Left cardiac atrium (tissue), 4 donors: ENCODE data around the gene CD93. TPM values are rescaled to one million over a fixed set of nuclear protein-coding genes. Genes with fewer than 3 reads are reported as not detected.

Experiments used
- ATAC-seq, 2 donors: fragments of 200-7000 bp; cut with Tn5 transposase; one replicate each; pipeline ENCODE4 v1.9.1; 2020; ENCODE audit warnings: mild to moderate bottlenecking in 2 of 2, moderate library complexity in 2 of 2
- DNase-seq: peaks from one replicate; pipeline ENCODE4 v3.0.0-alpha.2; 2020
- intact Hi-C, 2 donors: fragments of 100-400 bp; cut with DNase I; formaldehyde crosslinking; loops; one replicate each; pipeline versions ENCODE4 v1.14.1 to v1.15.1; 2022 to 2023
- total RNA-seq, 2 donors: library from RNA; stranded (reverse); fragmentation: NEBNext Ultra II Directional; extraction: Animal tissue kit (Norgen Biotek cat#: 25700); gene quantifications; one replicate each; pipeline ENCODE4 v1.2.1, GENCODE V29; 2021
- donor health status: DM: no; HTN: yes; CAD: no.
- donor health status: DM: no; HTN: yes; CAD: no; lungs with severe emphysema.
- donor health status: DM: yes; HTN: yes; CAD: no.
- donor health status: Dilated cardiomyopathy.

CD93 gene
- total RNA-seq, 2 donors from 2014 or later: 46.3 to 102 TPM

DNA sequence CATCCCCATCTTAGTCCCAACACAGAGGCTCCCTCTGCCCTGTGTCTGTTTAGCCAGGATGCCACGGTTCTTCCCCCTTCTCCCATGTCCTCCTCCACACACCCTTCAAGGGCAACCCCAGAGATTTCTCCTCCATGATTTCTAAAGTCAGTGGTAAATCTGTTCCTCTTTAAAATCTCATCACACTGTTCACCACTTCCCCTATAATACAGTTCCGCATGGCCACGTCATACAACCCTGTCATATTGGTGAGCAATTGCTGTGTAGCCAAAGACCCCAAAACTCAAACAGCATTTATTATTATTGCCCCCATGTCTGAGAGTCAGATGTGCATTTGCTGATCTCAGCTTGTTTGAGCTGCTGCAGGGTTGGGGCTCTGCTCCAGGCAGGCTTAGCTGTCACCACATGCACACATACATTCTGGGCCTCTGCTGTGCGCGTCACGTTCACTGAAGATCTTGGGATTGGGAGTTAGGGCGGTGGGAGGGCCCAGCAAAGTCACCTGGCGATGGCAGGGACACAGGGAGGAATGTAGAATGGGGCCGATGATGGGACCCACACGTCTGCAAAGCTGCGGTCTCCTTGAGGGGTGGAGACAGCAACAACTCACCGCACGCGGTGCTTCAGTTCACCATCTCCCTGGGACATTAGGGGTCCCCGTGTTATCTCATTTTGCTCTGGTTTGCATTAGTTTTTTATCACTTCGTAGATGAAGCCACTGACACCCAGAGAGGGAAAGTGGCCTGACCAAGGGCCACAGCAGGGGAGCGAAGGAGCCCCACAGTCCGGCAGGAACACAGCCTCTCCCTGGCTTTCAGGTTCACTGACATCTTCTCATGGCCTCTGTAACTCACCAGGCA lies 36.9 kb upstream of the CD93 start:
- intact Hi-C loops: no loop called here
- ATAC-seq: no peak
- DNase-seq: no peak

DNA sequence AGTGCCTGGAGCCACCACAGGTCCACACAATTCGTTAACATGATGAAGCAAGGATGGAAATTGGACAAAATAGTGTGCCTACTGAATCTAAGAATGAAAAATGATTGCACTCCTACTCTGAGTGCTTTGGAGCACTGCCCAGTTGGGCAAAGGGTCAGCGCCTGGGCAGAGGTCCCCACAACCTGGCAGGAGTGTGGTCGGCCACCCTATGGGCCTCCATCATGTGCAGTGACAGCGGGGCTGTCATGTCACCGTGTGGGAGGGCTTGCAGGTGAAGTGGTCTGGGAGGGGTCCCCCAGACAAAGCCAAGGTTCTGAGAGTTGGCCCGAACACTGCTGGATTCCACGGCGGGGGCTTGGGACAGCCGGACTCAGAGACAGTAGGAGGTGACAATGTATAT lies 36.2 kb upstream of the CD93 start:
- DNase-seq (no peak), ATAC-seq (no peak)
- intact Hi-C loops: no loop called here

DNA sequence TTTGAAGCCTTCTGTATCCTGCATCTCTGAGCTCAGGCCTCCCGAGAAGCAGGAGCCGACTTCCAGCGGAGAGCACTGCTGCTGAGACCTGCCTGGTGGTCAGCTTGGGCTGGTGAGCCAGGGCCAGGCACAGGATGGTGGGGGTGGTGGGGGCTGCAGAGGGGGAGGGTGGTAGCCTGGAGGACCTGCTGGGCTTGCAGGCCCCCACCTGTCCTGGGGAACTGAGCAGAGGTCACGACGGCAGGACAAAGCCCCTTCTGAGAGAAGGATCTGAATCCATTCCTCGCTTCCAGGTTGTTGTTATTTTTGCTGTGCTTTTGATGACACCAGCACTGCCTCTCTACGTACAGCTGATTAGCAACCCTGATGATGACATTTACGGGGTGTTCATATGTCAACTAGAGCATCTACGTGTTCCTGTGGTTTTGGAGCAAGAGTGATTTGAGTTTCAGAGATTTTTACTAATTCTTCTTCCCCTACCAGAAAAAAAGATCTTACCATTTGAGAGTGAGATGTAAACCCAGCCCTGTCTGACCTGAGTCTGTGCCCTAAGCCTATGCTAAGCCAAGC lies 35.7 kb upstream of the CD93 start:
- intact Hi-C loops: no loop called here
- DNase-seq (no peak), ATAC-seq (no peak)

GRCh38 chr20:23120936-23121750 lies 35.0 kb upstream of the CD93 start:
- no peak for DNase-seq
- intact Hi-C loops: no loop called here
- ATAC-seq: no peak

- DNase-seq: no peak
- ATAC-seq: no peak
- intact Hi-C loops: no loop called here
Measured at GRCh38 chr20:23120261-23120660, 34.1 kb upstream of the CD93 start.

GRCh38 chr20:23119456-23120216 lies 33.5 kb upstream of the CD93 start:
- intact Hi-C loops: loop anchor here in 1 of 2 donors (5.0 kb wide), 1 partner anchor 52 kb away; no protein-coding TSS in a partner anchor
- DNase-seq (no peak), ATAC-seq (peak; percentile 20 to 57)

- ATAC-seq: no peak
- no peak for DNase-seq
- intact Hi-C loops: loop anchor here in 1 of 2 donors (5.0 kb wide), 1 partner anchor 51 kb away; no protein-coding TSS in a partner anchor
Measured at GRCh38 chr20:23118766-23119165, 32.6 kb upstream of the CD93 start.

DNA sequence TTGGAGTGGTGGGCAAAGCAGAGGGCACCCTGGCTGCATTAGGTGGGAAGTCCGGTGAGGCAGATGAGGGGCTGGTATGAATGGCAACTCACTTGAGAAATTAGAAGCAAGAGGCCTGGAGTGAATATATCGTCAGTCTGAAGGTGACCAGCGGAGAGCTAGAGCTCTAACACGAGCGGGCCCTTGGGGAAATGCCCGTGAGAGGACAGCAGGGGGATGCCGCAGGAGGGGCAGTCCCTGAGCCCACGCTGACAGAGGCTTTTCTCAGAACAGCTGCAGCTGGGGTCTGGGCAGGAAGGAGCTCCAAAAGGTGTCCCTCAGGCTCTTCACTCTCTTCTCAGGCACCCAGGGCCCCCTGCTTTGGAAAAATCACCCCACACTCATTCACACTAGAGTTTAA lies 32.0 kb upstream of the CD93 start:
- DNase-seq (no peak), ATAC-seq (no peak)
- intact Hi-C loops: loop anchor here in 1 of 2 donors (5.0 kb wide), 1 partner anchor 51 kb away; no protein-coding TSS in a partner anchor

- ATAC-seq (no peak), DNase-seq (no peak)
- intact Hi-C loops: loop anchor here in 1 of 2 donors (5.0 kb wide), 1 partner anchor 50 kb away; no protein-coding TSS in a partner anchor
Measured at GRCh38 chr20:23117738-23118137, 31.6 kb upstream of the CD93 start.

DNA sequence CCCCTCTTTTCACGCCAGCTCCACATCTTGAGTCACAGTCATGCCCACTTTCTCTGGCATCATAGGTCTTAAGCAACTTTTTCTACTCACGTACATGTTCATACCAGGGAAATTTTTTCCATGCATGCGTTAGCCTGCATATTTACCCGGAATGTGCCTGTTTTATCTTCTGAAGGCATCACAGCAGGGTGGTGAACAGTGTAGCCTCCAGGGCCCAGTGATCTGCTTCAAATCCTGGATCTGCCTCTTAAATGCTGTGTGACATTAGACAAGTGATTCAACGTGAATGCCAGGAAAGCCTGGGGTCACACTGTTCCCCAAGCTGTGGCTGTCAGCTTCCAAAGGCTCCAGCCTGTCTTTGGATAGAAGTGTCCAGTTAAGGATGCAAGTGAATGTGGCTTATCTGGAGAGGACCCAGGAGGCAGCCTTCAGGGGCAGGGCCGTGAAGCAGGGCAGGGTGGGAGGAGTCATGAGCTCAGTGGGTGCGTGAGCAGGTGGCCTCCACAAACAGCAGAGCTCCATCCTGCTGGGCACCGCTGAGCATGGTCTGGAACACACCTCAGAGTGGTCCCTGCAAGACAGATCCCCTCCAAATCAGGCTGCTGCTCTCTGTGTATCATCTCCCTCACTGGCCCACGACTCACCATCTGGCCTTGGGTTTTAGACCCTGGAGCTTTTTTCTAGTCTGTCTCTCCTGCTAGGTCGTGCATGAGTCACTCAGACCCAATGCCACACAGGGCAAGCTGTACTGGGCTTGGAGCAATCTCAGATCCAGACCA lies 30.4 kb upstream of the CD93 start:
- DNase-seq: no peak
- no peak for ATAC-seq
- intact Hi-C loops: loop anchor here in 1 of 2 donors (5.0 kb wide), 1 partner anchor 49 kb away; no protein-coding TSS in a partner anchor

GRCh38 chr20:23115822-23116221 lies 29.7 kb upstream of the CD93 start:
- ATAC-seq: peak in 1 of 2 donors; percentile 34
- DNase-seq: no peak
- intact Hi-C loops: loop anchor here in 1 of 2 donors (5.0 kb wide), 1 partner anchor 49 kb away; no protein-coding TSS in a partner anchor

- DNase-seq: no peak
- no peak for ATAC-seq
- intact Hi-C loops: loop anchor here in 1 of 2 donors (5.0 kb wide), 1 partner anchor 47 kb away; no protein-coding TSS in a partner anchor
Measured at GRCh38 chr20:23114448-23115082, 28.4 kb upstream of the CD93 start.

- ATAC-seq (peak; percentile 36 to 42), DNase-seq (peak; percentile 66)
- intact Hi-C loops: no loop called here
Measured at GRCh38 chr20:23114018-23114417, 27.9 kb upstream of the CD93 start.

DNA sequence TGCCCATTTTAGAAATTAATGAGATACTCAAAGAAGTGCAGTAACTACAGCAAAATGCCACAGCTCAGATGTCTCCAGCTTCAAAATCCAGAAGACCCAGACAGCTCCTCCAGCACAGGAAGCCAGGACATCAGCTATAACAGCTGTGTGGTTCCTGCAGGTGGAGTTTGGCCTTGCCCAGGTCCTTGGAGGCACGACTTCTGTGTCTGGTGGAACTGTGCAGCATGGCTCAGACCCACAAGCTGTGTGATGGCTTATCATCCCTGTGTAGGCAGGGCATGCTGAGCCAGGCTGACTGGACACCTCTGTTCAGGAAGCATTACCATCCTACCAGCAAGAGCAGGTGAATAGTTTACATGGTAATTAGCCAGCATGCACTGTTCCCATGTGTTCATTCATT lies 26.5 kb upstream of the CD93 start:
- intact Hi-C loops: no loop called here
- ATAC-seq (no peak), DNase-seq (no peak)

- intact Hi-C loops: no loop called here
- DNase-seq: no peak
- ATAC-seq: no peak
Measured at GRCh38 chr20:23111944-23112342, 25.8 kb upstream of the CD93 start.

DNA sequence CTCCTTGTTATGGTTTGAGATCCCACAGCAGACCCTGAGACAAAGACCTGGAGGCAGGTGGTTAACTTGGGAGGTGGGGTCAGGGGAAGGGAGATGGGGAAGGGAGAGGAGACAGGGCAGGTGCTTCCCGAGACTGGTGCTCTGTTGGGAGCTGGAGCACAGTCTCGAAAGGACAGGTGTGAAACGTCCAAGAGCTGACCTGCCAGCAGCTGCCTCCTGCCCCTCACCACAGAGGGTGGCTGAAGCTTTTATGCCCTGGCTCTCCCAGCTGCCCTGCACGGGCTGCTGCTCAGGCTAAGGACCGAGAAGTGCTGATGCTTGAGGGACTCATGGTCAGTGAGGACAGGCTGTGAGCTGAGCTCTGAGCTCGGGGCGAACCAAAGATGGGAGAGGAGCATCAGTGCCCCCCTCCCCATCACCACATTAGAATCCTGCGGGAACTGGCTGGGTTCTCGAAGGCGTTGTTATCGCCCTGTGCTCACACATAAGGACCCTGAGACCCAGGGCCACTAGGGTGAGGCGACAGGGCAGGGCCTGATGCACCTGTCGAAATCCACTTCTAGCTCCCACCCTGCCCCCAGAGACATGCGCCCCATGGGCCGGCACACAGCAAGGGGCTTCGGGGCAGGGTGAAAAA lies 25.3 kb upstream of the CD93 start:
- ATAC-seq (no peak), DNase-seq (no peak)
- intact Hi-C loops: no loop called here

DNA sequence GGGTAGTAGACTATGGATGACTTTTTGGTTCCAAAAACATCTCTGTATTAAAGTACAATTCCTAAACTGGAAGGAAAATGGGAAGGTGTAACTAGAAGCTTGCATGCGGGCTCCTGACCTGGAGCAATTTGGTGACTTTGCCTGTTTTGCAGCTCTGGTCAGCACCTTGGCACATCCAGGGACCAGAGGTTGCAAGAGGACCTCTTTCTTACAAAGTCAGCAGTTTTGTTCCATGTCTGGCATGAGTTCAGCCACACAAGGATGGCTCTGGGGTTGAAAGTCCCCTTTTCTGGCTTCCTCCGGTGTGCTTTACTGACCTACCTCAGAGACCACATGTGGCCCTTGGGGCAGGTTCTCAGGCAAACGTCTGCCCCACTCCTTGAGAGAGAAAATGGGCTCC lies 22.7 kb upstream of the CD93 start:
- ATAC-seq (no peak), DNase-seq (no peak)
- intact Hi-C loops: no loop called here
